Activated CD4-positive, alpha-beta T cell treated with anti-CD3 and anti-CD28 coated beads for 1 hour (primary cell): ENCODE data around the gene UBE2J1.
"Not testable (repeated sequence)": the region's sequence is repeated elsewhere in the genome, so short reads cannot be mapped to it uniquely, and the experiment has no call there.

Experiments used
- DNase-seq: peaks from one replicate; pipeline ENCODE4 v3.0.0-alpha.2; 2020

The UBE2J1 gene

GRCh38 chr6:89352278-89353117 is at the start of gene UBE2J1:
Gene UBE2J1 (minus strand): TSS chr6:89352722. CDS start chr6:89352569, 153 bp downstream.
- peak; percentile 55 for DNase-seq

- no peak for DNase-seq
Observed at GRCh38 chr6:89400912-89401399, 48.4 kb upstream of the UBE2J1 start.

GRCh38 chr6:89400050-89400449 is 47.5 kb upstream of the UBE2J1 start:
- no peak for DNase-seq

GRCh38 chr6:89398762-89399525 is 46.4 kb upstream of the UBE2J1 start:
- DNase-seq, result no peak

GRCh38 chr6:89397884-89398283 is 45.4 kb upstream of the UBE2J1 start:
- DNase-seq, result not testable (repeated sequence)

GRCh38 chr6:89393659-89394058 is 41.1 kb upstream of the UBE2J1 start:
- no peak for DNase-seq

GRCh38 chr6:89392823-89393222 is 40.3 kb upstream of the UBE2J1 start:
- no peak for DNase-seq

GRCh38 chr6:89388846-89389245 is 36.3 kb upstream of the UBE2J1 start:
- no peak for DNase-seq

- DNase-seq, result no peak
Observed at GRCh38 chr6:89387516-89388201, 35.1 kb upstream of the UBE2J1 start.

GRCh38 chr6:89386917-89387491 is 34.5 kb upstream of the UBE2J1 start:
- no peak for DNase-seq

- no peak for DNase-seq
Observed at GRCh38 chr6:89385846-89386245, 33.3 kb upstream of the UBE2J1 start.

GRCh38 chr6:89385156-89385667 is 32.7 kb upstream of the UBE2J1 start:
- no peak for DNase-seq

GRCh38 chr6:89381031-89381430 is 28.5 kb upstream of the UBE2J1 start:
- no peak for DNase-seq

- no peak for DNase-seq
Observed at GRCh38 chr6:89379281-89379680, 26.8 kb upstream of the UBE2J1 start.

GRCh38 chr6:89378628-89379027 is 26.1 kb upstream of the UBE2J1 start:
- DNase-seq, result no peak

- peak; percentile 26 for DNase-seq
Observed at GRCh38 chr6:89375427-89376267, 23.1 kb upstream of the UBE2J1 start.

GRCh38 chr6:89372506-89372901 is 20.0 kb upstream of the UBE2J1 start:
- DNase-seq, result no peak

GRCh38 chr6:89371849-89372505 is 19.5 kb upstream of the UBE2J1 start:
- peak; percentile 70 for DNase-seq

- DNase-seq, result no peak
Observed at GRCh38 chr6:89368999-89369398, 16.5 kb upstream of the UBE2J1 start.

- DNase-seq, result no peak
Observed at GRCh38 chr6:89368107-89368506, 15.6 kb upstream of the UBE2J1 start.

GRCh38 chr6:89364586-89364985 is 12.1 kb upstream of the UBE2J1 start:
- no peak for DNase-seq
